ENCODE results near the gene TRPM1. TPM values are rescaled to one million over a fixed set of nuclear protein-coding genes. Genes with fewer than 3 reads are reported as not detected.

TRPM1 gene
- polyA plus RNA-seq, 3 donors: 0.03 to 0.04 TPM; not detected in 1

DNA sequence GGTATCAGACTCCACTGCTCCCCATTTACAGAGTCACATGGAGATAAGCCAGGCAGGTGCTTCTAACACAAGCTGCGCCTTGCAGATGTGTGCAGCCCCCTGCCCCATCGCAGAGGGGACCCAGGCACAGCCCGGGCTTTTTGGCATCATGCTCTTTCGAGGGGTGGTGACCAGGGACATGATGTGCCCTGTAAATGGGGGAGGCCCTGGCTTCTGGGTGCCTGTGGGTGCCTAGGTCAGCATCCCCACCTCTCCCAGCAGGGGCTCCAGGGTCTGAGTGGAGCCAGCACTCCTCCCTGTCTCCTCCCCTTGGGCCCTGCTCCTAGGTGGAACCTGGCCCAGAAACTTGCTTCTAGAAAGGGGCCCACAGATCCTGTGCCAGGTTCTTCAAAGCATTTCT lies 15.2 kb downstream of the TRPM1 start:
- Histone ChIP-seq H3K9ac (ENCODE audit: insufficient read depth, low read length, poor library complexity, severe bottlenecking) (no peak overlapping the region), H3K36me3 (replicated peaks in 1 of 2; ENCODE audit: control insufficient read depth in 1 of 2, insufficient read depth in 2 of 2, low read length in 2 of 2) (no peaks in the 10 kb centered on the region), H2AFZ (ENCODE audit: insufficient read depth, low read depth, low read length, poor library complexity, severe bottlenecking) (no peak overlapping the region), H3K9me3 (replicated peaks in 1 of 2; ENCODE audit: control insufficient read depth in 1 of 2, insufficient read depth in 1 of 2, low read length in 2 of 2) (no peaks in the 10 kb centered on the region), H3K4me3 (replicated peaks in 1 of 3; ENCODE audit: low read depth in 2 of 3, low read length in 3 of 3) (no peak overlapping the region), H3K27ac (ENCODE audit: low read depth in 1 of 2, low read length in 2 of 2) (no peak overlapping the region), H3K4me2 (replicated peaks; ENCODE audit: extremely low read depth, low read length, poor library complexity, severe bottlenecking) (no peak overlapping the region), H3K79me2 (ENCODE audit: insufficient read depth, low read length) (no peaks in the 10 kb centered on the region), H3K27me3 (ENCODE audit: control insufficient read depth in 2 of 2, insufficient read depth in 2 of 2, low read length in 2 of 2) (no peaks in the 10 kb centered on the region), H4K20me1 (ENCODE audit: insufficient read depth, low read length) (no peaks in the 10 kb centered on the region), H3K4me1 (ENCODE audit: control insufficient read depth in 1 of 2, insufficient read depth in 2 of 2, low read length in 2 of 2) (no peaks in the 10 kb centered on the region)
- Mint-ChIP-seq H3K27me3 (ENCODE audit: low read depth in 3 of 3) (peaks cover 0 to 11% (median 3%) of the 10 kb centered on the region in 3 donors), H3K27ac (no peak overlapping the region), H3K4me3 (no peak overlapping the region), H3K36me3 (no peaks in the 10 kb centered on the region), H3K9me3 (peaks cover 0 to 4% (median 0%) of the 10 kb centered on the region in 7 donors), H3K4me1 (peaks cover 8% of the 10 kb centered on the region)
- no peak for DNase-seq
- intact Hi-C loops (cut with micrococcal nuclease): no loop called here
- WGBS (ENCODE audit: insufficient coverage): 94% methylated on average over 2 of the region's 4 CpGs
- TF ChIP-seq, protein P1, sequence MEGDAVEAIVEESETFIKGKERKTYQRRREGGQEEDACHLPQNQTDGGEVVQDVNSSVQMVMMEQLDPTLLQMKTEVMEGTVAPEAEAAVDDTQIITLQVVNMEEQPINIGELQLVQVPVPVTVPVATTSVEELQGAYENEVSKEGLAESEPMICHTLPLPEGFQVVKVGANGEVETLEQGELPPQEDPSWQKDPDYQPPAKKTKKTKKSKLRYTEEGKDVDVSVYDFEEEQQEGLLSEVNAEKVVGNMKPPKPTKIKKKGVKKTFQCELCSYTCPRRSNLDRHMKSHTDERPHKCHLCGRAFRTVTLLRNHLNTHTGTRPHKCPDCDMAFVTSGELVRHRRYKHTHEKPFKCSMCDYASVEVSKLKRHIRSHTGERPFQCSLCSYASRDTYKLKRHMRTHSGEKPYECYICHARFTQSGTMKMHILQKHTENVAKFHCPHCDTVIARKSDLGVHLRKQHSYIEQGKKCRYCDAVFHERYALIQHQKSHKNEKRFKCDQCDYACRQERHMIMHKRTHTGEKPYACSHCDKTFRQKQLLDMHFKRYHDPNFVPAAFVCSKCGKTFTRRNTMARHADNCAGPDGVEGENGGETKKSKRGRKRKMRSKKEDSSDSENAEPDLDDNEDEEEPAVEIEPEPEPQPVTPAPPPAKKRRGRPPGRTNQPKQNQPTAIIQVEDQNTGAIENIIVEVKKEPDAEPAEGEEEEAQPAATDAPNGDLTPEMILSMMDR (IDR thresholded peaks at IDR 0.05): no peak

DNA sequence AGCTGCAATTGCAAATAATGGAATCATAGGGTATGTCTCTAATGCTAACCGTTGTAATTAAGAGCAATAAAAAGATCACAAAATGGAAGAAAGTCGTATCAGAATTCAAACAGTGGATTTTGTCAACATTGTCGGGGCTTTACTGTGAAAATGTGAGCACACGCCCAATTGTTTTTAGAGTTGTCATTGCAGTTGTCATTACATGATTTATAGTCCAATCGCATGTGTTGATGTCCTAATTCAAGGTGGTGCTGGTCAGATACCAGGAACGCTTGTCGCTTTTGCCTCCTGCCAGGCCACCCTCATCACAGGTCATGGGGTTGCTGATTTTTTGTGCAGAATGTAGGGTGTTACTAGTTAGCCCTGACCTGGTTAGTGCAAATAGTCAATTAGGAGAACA lies 16.2 kb downstream of the TRPM1 start:
- H3K4me3 Mint-ChIP-seq: no peak overlapping the region
- no peak overlapping the region for H2AFZ ChIP-seq (ENCODE audit: insufficient read depth, low read depth, low read length, poor library complexity, severe bottlenecking)
- peaks cover 0 to 4% (median 0%) of the 10 kb centered on the region in 7 donors for H3K9me3 Mint-ChIP-seq
- H3K79me2 ChIP-seq (ENCODE audit: insufficient read depth, low read length): no peaks in the 10 kb centered on the region
- TF ChIP-seq, protein P1 (IDR thresholded peaks at IDR 0.05): no peak
- no peak for DNase-seq
- H3K4me1 Mint-ChIP-seq: peaks cover 15% of the 10 kb centered on the region
- no peak overlapping the region for H3K9ac ChIP-seq (ENCODE audit: insufficient read depth, low read length, poor library complexity, severe bottlenecking)
- no peak overlapping the region for H3K27ac ChIP-seq (ENCODE audit: low read depth in 1 of 2, low read length in 2 of 2)
- 93% methylated on average over 3 of the region's 7 CpGs for WGBS (ENCODE audit: insufficient coverage)
- peaks cover 0 to 12% (median 3%) of the 10 kb centered on the region in 3 donors for H3K27me3 Mint-ChIP-seq (ENCODE audit: low read depth in 3 of 3)
- no peak overlapping the region for H3K4me3 ChIP-seq (replicated peaks in 1 of 3; ENCODE audit: low read depth in 2 of 3, low read length in 3 of 3)
- no peak overlapping the region for H3K4me2 ChIP-seq (replicated peaks; ENCODE audit: extremely low read depth, low read length, poor library complexity, severe bottlenecking)
- no peak overlapping the region for H3K27ac Mint-ChIP-seq
- intact Hi-C loops (cut with micrococcal nuclease): no loop called here
- H3K36me3 Mint-ChIP-seq: no peaks in the 10 kb centered on the region
- H3K36me3 ChIP-seq (replicated peaks in 1 of 2; ENCODE audit: control insufficient read depth in 1 of 2, insufficient read depth in 2 of 2, low read length in 2 of 2): no peaks in the 10 kb centered on the region
- H4K20me1 ChIP-seq (ENCODE audit: insufficient read depth, low read length): no peaks in the 10 kb centered on the region
- H3K9me3 ChIP-seq (replicated peaks in 1 of 2; ENCODE audit: control insufficient read depth in 1 of 2, insufficient read depth in 1 of 2, low read length in 2 of 2): no peaks in the 10 kb centered on the region
- H3K27me3 ChIP-seq (ENCODE audit: control insufficient read depth in 2 of 2, insufficient read depth in 2 of 2, low read length in 2 of 2): no peaks in the 10 kb centered on the region
- peaks cover 4 to 5% of the 10 kb centered on the region in 2 donors for H3K4me1 ChIP-seq (ENCODE audit: control insufficient read depth in 1 of 2, insufficient read depth in 2 of 2, low read length in 2 of 2)
